SU-DHL-6 (cell line): ENCODE data around the gene PRR36.
"Not testable (repeated sequence)": the region's sequence is repeated elsewhere in the genome, so short reads cannot be mapped to it uniquely, and the experiment has no call there.

Experiments
- H2AFZ ChIP-seq: fragments of 200-600 bp; sonication (generic); 2 replicates; pipeline ENCODE4 v1.6.1; 2014; ENCODE audit warnings: low read depth, mild to moderate bottlenecking, moderate library complexity, mixed read lengths, antibody characterized with exemption, low read length; ENCODE audit not compliant: severe bottlenecking
- H3F3A ChIP-seq: fragments of 200-600 bp; shearing (Covaris generic); 2 replicates; pipeline ENCODE4 v1.6.0; 2016; ENCODE audit warnings: antibody characterized with exemption, mild to moderate bottlenecking; ENCODE audit not compliant: insufficient read depth
- H3K27ac ChIP-seq: fragments of 200-600 bp; sonication (generic); 2 replicates; pipeline ENCODE4 v1.5.1; 2016; ENCODE audit warnings: low read depth, mild to moderate bottlenecking, low read length, moderate library complexity, mixed read lengths
- H3K27me3 ChIP-seq: fragments of 200-600 bp; sonication (generic), shearing (Covaris generic); 2 replicates; pipeline ENCODE4 v1.6.0; 2014; ENCODE audit warnings: mild to moderate bottlenecking, low read length
- H3K36me3 ChIP-seq: fragments of 200-600 bp; sonication (generic); 2 replicates; pipeline ENCODE4 v1.6.1; 2014; ENCODE audit warnings: mild to moderate bottlenecking, low read length, mixed read lengths
- H3K4me2 ChIP-seq: fragments of 300-600, 200-600 bp; shearing (Covaris generic), sonication (generic); 2 replicates; pipeline ENCODE4 v1.6.0; 2014; ENCODE audit warnings: low read length, low read depth, mild to moderate bottlenecking; ENCODE audit not compliant: poor library complexity, severe bottlenecking
- H3K4me3 ChIP-seq: fragments of 200-600 bp; sonication (generic); 2 replicates; pipeline ENCODE4 v1.5.1; 2014; ENCODE audit warnings: antibody characterized with exemption, low read length, mild to moderate bottlenecking, mixed read lengths; ENCODE audit not compliant: insufficient read depth, poor library complexity, severe bottlenecking
- H3K79me2 ChIP-seq: fragments of 200-600 bp; sonication (generic); 2 replicates; pipeline ENCODE4 v1.6.1; 2014; ENCODE audit warnings: mild to moderate bottlenecking, low read length, moderate library complexity; ENCODE audit not compliant: insufficient read depth
- H3K9ac ChIP-seq: fragments of 200-600 bp; sonication (generic); 2 replicates; pipeline ENCODE4 v1.7.0; 2014; ENCODE audit warnings: mild to moderate bottlenecking, low read length
- H3K9me2 ChIP-seq: fragments of 200-600 bp; sonication (generic); replicated peaks from 2 replicates; pipeline ENCODE4 v1.6.1; 2014; ENCODE audit warnings: low read length; ENCODE audit not compliant: insufficient read depth
- H3K9me3 ChIP-seq: fragments of 200-600 bp; sonication (generic); 2 replicates; pipeline ENCODE4 v1.6.1; 2014; ENCODE audit warnings: low read length, mixed read lengths; ENCODE audit not compliant: insufficient read depth
- H4K20me1 ChIP-seq: fragments of 200-600 bp; sonication (generic); 2 replicates; pipeline ENCODE4 v1.6.1; 2014; ENCODE audit warnings: low read depth, mild to moderate bottlenecking, antibody characterized with exemption, low read length, moderate library complexity, mixed read lengths
- EZH2phosphoT487 ChIP-seq: fragments of 200-600 bp; sonication (generic), shearing (Covaris generic); conservative IDR thresholded peaks from 2 replicates; pipeline ENCODE4 v1.6.1; 2018; ENCODE audit warnings: mild to moderate bottlenecking, antibody characterized with exemption, low read length, moderate library complexity, mixed read lengths
- TF ChIP-seq, protein P1 (sequence below): fragments of 200-600 bp; sonication (generic); IDR thresholded peaks from one replicate; pipeline ENCODE4 v1.5.1; 2017; ENCODE audit warnings: antibody characterized with exemption, mild to moderate bottlenecking, low read length, moderate library complexity; ENCODE audit not compliant: insufficient read depth, poor library complexity, severe bottlenecking

The PRR36 gene

GRCh38 chr19:7919610-7920518 is 45.7 kb upstream of the PRR36 start, which contains the start of gene SNAPC2:
SNAPC2 (plus strand) TSS chr19:7920338; CDS start chr19:7920367, 29 bp downstream.
- Histone ChIP-seq H4K20me1 (no peaks in the 10 kb centered on the region), H3K9me2 (no peaks in the 10 kb centered on the region), H3K9me3 (no peaks in the 10 kb centered on the region), H2AFZ (peak within 1 kb of the TSS; percentile 55), H3K27me3 (no peaks in the 10 kb centered on the region), H3K9ac (peak within 1 kb of the TSS; percentile 63), H3K4me3 (peak within 1 kb of the TSS; percentile 77), H3K79me2 (no peaks in the 10 kb centered on the region), H3K36me3 (no peaks in the 10 kb centered on the region), H3K4me2 (peak within 1 kb of the TSS; percentile 82), H3F3A (no peaks in the 10 kb centered on the region), H3K27ac (peak within 1 kb of the TSS; percentile 59)
- TF ChIP-seq, protein P1, sequence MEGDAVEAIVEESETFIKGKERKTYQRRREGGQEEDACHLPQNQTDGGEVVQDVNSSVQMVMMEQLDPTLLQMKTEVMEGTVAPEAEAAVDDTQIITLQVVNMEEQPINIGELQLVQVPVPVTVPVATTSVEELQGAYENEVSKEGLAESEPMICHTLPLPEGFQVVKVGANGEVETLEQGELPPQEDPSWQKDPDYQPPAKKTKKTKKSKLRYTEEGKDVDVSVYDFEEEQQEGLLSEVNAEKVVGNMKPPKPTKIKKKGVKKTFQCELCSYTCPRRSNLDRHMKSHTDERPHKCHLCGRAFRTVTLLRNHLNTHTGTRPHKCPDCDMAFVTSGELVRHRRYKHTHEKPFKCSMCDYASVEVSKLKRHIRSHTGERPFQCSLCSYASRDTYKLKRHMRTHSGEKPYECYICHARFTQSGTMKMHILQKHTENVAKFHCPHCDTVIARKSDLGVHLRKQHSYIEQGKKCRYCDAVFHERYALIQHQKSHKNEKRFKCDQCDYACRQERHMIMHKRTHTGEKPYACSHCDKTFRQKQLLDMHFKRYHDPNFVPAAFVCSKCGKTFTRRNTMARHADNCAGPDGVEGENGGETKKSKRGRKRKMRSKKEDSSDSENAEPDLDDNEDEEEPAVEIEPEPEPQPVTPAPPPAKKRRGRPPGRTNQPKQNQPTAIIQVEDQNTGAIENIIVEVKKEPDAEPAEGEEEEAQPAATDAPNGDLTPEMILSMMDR = no peak
- no peak for TF ChIP-seq EZH2phosphoT487

DNA sequence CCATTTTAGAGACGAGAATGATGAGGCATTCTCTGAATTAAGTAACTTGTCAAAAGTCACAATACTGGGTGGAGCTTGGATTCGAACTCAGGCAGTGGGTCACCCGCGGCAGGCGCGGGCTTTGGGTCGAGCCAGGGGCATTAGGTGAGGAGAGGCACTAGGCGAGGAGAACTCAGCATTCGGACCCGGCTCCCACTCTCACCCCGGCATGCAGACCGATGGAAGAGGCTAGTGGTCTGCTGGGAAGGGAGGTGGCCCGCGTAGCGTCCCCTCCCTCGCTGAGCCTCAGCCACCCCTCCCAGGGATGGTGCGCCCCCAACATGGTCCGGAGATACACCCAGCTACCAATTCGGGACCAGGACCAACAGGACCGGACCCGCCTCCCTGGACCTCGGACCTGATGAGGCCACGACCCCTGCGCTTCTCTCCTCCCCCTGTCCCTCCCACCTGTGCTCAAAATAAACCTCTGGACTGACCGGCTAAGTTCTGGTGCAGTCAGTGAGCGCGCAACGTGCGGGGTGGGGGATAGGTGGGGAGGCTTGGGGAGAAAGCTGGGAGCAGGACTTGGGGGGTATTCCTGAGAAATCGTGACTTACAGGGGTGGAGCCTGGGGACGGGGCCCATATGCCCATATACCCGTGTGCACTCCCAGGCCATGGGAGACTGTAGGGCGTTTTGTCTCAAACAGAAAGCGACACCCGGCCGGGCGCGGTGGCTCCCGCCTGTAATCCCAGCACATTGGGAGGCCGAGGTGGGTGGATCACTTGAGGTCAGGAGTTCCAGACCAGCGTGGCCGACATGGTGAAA is 44.6 kb upstream of the PRR36 start:
- H4K20me1 ChIP-seq = no peaks in the 10 kb centered on the region
- no peak overlapping the region for H3K4me2 ChIP-seq
- H3K27ac ChIP-seq = no peak overlapping the region
- TF ChIP-seq, protein P1 = no peak
- no peak for TF ChIP-seq EZH2phosphoT487
- H3K9ac ChIP-seq = no peak overlapping the region
- H3K4me3 ChIP-seq = no peak overlapping the region
- H3K9me2 ChIP-seq = no peaks in the 10 kb centered on the region
- H3F3A ChIP-seq = 0 out of 2 replicates have a peak, but pooled peaks cover under 1% of the 10 kb centered on the region
- H3K36me3 ChIP-seq = no peaks in the 10 kb centered on the region
- H2AFZ ChIP-seq = no peak overlapping the region
- no peaks in the 10 kb centered on the region for H3K79me2 ChIP-seq
- no peaks in the 10 kb centered on the region for H3K27me3 ChIP-seq
- H3K9me3 ChIP-seq = no peaks in the 10 kb centered on the region

DNA sequence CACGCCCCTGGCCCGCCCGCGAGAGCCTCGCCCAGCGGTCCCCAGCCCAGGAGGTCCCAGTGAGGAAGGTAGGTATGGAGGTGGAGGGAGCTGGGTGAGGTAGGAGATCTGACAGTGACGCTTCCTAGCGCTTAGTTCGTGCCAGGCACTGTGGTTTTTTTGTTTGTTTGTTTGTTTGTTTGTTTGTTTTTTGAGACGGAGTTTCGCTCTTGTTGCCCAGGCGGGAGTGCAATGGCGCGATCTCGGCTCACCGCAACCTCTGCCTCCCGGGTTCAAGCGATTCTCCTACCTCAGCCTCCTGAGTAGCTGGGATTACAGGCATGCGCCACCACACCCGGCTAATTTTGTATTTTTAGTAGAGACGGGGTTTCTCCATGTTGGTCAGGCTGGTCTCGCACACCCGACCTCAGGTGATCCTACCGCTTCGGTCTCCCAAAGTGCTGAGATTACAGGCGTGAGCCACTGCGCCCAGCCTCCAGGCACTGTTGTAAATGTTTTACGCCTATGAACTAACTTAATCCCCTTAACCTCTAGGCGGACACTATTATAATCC is 43.9 kb upstream of the PRR36 start:
- H3K9me3 ChIP-seq, H3K4me3 ChIP-seq, H3K4me2 ChIP-seq, H3K79me2 ChIP-seq, H3K27me3 ChIP-seq, H3K9ac ChIP-seq, H2AFZ ChIP-seq, H3K36me3 ChIP-seq, H3K27ac ChIP-seq, H4K20me1 ChIP-seq, H3F3A ChIP-seq, H3K9me2 ChIP-seq: not testable (repeated sequence)
